GM18861 (cell line): ENCODE results near the gene ZC3H18.

Experiments used
- ATAC-seq: cut with Tn5 transposase; IDR thresholded peaks from one replicate; pipeline ENCODE4 v1.9.1; 2021; ENCODE audit not compliant: unreplicated experiment

ZC3H18 gene

GRCh38 chr16:88569985-88570690, at the start of gene ZC3H18:
ZC3H18 (plus strand) TSS chr16:88570403; CDS start chr16:88577124, 6,721 bp downstream.
- peak; percentile 75 for ATAC-seq

- ATAC-seq: no peak
Observed at GRCh38 chr16:88521674-88522073, 48.5 kb upstream of the ZC3H18 start.

- no peak for ATAC-seq
Observed at GRCh38 chr16:88522276-88522949, 47.8 kb upstream of the ZC3H18 start.

GRCh38 chr16:88523309-88524161, 46.7 kb upstream of the ZC3H18 start:
- no peak for ATAC-seq

GRCh38 chr16:88524274-88524972, 45.8 kb upstream of the ZC3H18 start:
- no peak for ATAC-seq

- no peak for ATAC-seq
Observed at GRCh38 chr16:88524973-88525662, 45.1 kb upstream of the ZC3H18 start.

- ATAC-seq: no peak
Observed at GRCh38 chr16:88525663-88525990, 44.6 kb upstream of the ZC3H18 start.

- ATAC-seq: no peak
Observed at GRCh38 chr16:88526008-88526905, 43.9 kb upstream of the ZC3H18 start.

GRCh38 chr16:88526906-88527185, 43.4 kb upstream of the ZC3H18 start:
- no peak for ATAC-seq

GRCh38 chr16:88527186-88527936, 42.8 kb upstream of the ZC3H18 start:
- no peak for ATAC-seq

- ATAC-seq: no peak
Observed at GRCh38 chr16:88527937-88528743, 42.1 kb upstream of the ZC3H18 start.

- no peak for ATAC-seq
Observed at GRCh38 chr16:88528902-88529318, 41.3 kb upstream of the ZC3H18 start.

- no peak for ATAC-seq
Observed at GRCh38 chr16:88529596-88529995, 40.6 kb upstream of the ZC3H18 start.

GRCh38 chr16:88530051-88530857, 39.9 kb upstream of the ZC3H18 start:
- no peak for ATAC-seq

GRCh38 chr16:88530858-88531203, 39.4 kb upstream of the ZC3H18 start:
- ATAC-seq: no peak

- no peak for ATAC-seq
Observed at GRCh38 chr16:88531346-88531745, 38.9 kb upstream of the ZC3H18 start.

- ATAC-seq: no peak
Observed at GRCh38 chr16:88531931-88532433, 38.2 kb upstream of the ZC3H18 start.
